ENCODE data around the gene SRRM2. TPM values are rescaled to one million over a fixed set of nuclear protein-coding genes. Genes with fewer than 3 reads are reported as not detected.

The SRRM2 gene
- total RNA-seq, 2 donors from 2014 or later = 843 to 876 TPM

DNA sequence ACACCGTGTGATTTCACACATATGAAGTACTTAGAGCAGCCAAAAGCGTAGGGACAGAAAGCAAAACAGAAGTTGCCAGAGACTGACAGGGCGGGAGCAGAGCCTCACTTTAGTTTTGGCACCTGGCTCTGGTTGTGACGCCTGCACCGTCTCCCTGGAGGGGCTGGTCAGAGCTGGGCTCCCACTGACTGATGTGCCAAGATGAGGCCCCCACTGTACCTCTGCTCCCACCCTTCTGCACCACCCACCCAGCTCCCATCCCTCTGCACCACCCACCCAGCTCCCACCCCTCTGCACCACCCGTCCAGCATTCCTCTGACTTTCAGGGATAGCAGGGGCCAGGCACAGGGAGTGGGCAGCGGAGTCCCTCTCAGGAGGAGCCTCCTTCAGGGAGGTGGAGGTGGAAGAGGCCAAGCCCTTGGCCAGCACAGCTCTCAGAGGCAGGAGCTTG, 61.4 kb downstream of the SRRM2 start:
- Mint-ChIP-seq H3K27ac (no peak overlapping the region), H3K36me3 (ENCODE audit: low read depth) (no peaks in the 10 kb centered on the region), H3K9me3 (peaks cover 1% of the 10 kb centered on the region), H3K4me3 (no peak overlapping the region), H3K4me1 (peaks cover 12% of the 10 kb centered on the region), H3K27me3 (ENCODE audit: insufficient read depth) (peaks cover 9% of the 10 kb centered on the region)
- Histone ChIP-seq H3K4me3 (ENCODE audit: low read length) (no peak overlapping the region), H3K9me3 (ENCODE audit: control insufficient read depth, low read length) (no peaks in the 10 kb centered on the region), H3K27ac (ENCODE audit: low read depth, low read length) (no peak overlapping the region), H3K4me1 (ENCODE audit: control insufficient read depth, insufficient read depth, low read length) (peaks cover 5% of the 10 kb centered on the region), H3K9ac (ENCODE audit: extremely low read depth, low read length, poor library complexity, severe bottlenecking) (no peak overlapping the region), H3K36me3 (ENCODE audit: control insufficient read depth, insufficient read depth, low read length) (no peaks in the 10 kb centered on the region), H3K27me3 (ENCODE audit: control insufficient read depth, insufficient read depth, low read length, poor library complexity, severe bottlenecking) (no peaks in the 10 kb centered on the region)
- TF ChIP-seq, protein P1, sequence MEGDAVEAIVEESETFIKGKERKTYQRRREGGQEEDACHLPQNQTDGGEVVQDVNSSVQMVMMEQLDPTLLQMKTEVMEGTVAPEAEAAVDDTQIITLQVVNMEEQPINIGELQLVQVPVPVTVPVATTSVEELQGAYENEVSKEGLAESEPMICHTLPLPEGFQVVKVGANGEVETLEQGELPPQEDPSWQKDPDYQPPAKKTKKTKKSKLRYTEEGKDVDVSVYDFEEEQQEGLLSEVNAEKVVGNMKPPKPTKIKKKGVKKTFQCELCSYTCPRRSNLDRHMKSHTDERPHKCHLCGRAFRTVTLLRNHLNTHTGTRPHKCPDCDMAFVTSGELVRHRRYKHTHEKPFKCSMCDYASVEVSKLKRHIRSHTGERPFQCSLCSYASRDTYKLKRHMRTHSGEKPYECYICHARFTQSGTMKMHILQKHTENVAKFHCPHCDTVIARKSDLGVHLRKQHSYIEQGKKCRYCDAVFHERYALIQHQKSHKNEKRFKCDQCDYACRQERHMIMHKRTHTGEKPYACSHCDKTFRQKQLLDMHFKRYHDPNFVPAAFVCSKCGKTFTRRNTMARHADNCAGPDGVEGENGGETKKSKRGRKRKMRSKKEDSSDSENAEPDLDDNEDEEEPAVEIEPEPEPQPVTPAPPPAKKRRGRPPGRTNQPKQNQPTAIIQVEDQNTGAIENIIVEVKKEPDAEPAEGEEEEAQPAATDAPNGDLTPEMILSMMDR (conservative IDR thresholded peaks at IDR 0.05) = no peak
- 89 to 95% methylated on average over 4 to 7 of the region's 7 CpGs for WGBS, 2 experiments (ENCODE audit: insufficient coverage in 1 of 2, insufficient read length in 1 of 2)
- peak; percentile 35 for DNase-seq

DNA sequence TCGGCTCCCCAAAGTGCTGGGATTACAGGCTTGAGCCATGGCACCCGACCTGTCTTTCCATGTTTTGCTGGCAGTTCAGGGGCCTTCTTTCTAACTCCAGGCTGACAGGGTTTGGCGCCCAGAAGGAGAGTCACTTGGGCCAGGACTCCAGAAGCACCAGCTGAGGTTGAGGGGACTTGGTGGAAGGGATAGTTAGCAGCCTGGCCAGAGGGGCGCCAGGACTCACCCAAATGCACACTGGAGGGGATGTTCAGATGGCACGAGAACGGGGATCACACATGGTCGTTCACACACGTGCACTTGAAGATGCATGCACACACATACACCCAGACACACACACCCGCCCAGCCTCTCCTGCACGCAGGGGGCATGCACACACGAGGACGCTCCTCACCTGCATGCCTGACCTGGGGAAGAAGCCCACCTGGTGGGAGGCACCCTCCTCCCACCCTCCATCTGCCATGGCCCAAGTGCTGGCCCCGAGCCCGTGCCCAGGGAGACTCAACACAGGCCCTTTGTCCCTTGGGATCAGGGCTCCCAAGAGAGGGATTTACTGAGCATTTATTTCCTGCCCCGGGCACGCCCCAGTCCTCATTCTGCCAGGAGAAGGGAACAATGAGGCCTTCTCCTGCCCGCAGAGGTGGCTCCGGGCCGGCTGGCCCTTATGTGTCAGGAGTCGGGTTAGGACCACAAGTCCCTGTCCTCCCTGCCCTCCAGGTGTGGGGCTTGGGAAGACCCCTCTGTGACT, 62.3 kb downstream of the SRRM2 start:
- H3K27ac Mint-ChIP-seq = no peak overlapping the region

DNA sequence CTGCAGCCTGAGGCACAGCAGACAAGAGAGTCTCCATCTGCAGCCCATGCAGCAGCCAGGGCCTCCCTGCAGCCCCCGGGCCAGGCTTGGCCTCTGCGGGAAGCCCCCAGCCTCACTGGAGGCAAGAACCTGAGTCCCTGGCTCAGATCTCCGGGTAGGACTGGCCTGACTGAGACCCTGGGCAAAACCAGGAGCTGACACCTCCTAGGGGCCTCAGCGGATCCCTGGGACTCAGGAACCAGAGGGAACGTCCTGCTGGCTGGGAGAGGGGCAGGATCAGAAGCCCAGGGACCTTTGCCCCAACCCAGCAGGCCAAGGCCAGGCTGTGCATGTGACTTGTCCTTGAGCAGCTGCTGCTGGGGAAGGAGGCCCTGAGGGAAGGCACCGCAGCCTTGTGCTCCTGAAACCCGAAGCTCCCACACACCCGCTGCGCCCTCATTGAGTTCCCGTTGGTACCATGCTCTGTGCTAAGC, 62.9 kb downstream of the SRRM2 start:
- Histone ChIP-seq H3K4me1 (ENCODE audit: control insufficient read depth, insufficient read depth, low read length) (peaks cover 5% of the 10 kb centered on the region), H3K4me3 (ENCODE audit: low read length) (no peak overlapping the region), H3K9ac (ENCODE audit: extremely low read depth, low read length, poor library complexity, severe bottlenecking) (no peak overlapping the region), H3K9me3 (ENCODE audit: control insufficient read depth, low read length) (no peaks in the 10 kb centered on the region), H3K27me3 (ENCODE audit: control insufficient read depth, insufficient read depth, low read length, poor library complexity, severe bottlenecking) (no peaks in the 10 kb centered on the region), H3K27ac (ENCODE audit: low read depth, low read length) (no peak overlapping the region), H3K36me3 (ENCODE audit: control insufficient read depth, insufficient read depth, low read length) (no peaks in the 10 kb centered on the region)
- Mint-ChIP-seq H3K4me1 (peaks cover 12% of the 10 kb centered on the region), H3K36me3 (ENCODE audit: low read depth) (no peaks in the 10 kb centered on the region), H3K9me3 (no peaks in the 10 kb centered on the region), H3K27ac (no peak overlapping the region), H3K27me3 (ENCODE audit: insufficient read depth) (peaks cover 3% of the 10 kb centered on the region), H3K4me3 (no peak overlapping the region)
- WGBS, 2 experiments (ENCODE audit: insufficient coverage in 1 of 2, insufficient read length in 1 of 2) = 86 to 89% methylated on average over 8 to 10 of the region's 10 CpGs
- TF ChIP-seq, protein P1 (conservative IDR thresholded peaks at IDR 0.05) = no peak
- peak; percentile 51 for DNase-seq

More for the DNA sequence above, 62.3 kb downstream of the SRRM2 start:
- H3K4me1 ChIP-seq (ENCODE audit: control insufficient read depth, insufficient read depth, low read length) = peaks cover 5% of the 10 kb centered on the region
- H3K27me3 Mint-ChIP-seq (ENCODE audit: insufficient read depth) = peaks cover 7% of the 10 kb centered on the region
- peaks cover 12% of the 10 kb centered on the region for H3K4me1 Mint-ChIP-seq
- H3K4me3 Mint-ChIP-seq = no peak overlapping the region
- no peaks in the 10 kb centered on the region for H3K27me3 ChIP-seq (ENCODE audit: control insufficient read depth, insufficient read depth, low read length, poor library complexity, severe bottlenecking)
- no peaks in the 10 kb centered on the region for H3K36me3 Mint-ChIP-seq (ENCODE audit: low read depth)
- H3K9me3 Mint-ChIP-seq = no peaks in the 10 kb centered on the region
- H3K9me3 ChIP-seq (ENCODE audit: control insufficient read depth, low read length) = no peaks in the 10 kb centered on the region
- WGBS, 2 experiments (ENCODE audit: insufficient coverage in 1 of 2, insufficient read length in 1 of 2) = 86 to 88% methylated on average over 12 to 20 of the region's 20 CpGs
- DNase-seq = peak; percentile 32
- H3K9ac ChIP-seq (ENCODE audit: extremely low read depth, low read length, poor library complexity, severe bottlenecking) = no peak overlapping the region
- TF ChIP-seq, protein P1 (conservative IDR thresholded peaks at IDR 0.05) = no peak
- no peaks in the 10 kb centered on the region for H3K36me3 ChIP-seq (ENCODE audit: control insufficient read depth, insufficient read depth, low read length)
- no peak overlapping the region for H3K4me3 ChIP-seq (ENCODE audit: low read length)
- H3K27ac ChIP-seq (ENCODE audit: low read depth, low read length) = no peak overlapping the region

Data from endodermal cell (in vitro differentiated cells).